Astrocyte (in vitro differentiated cells and primary cell): ENCODE measurements around the gene DIP2C. TPM values are rescaled to one million over a fixed set of nuclear protein-coding genes. Genes with fewer than 3 reads are reported as not detected.

Experiments used
- DNase-seq: peaks from one replicate; pipeline ENCODE4 v3.0.0-alpha.2; 2010; ENCODE audit warnings: low read depth
- FAIRE-seq: peaks from 2 replicates; lab custom pipeline; 2011; peaks lifted over from hg19 to GRCh38; lab: Jason Lieb, UNC
- H2AFZ ChIP-seq: 2 replicates; pipeline ENCODE4 v1.6.0; 2012; ENCODE audit warnings: low read depth, low read length, inconsistent platforms
- H3K27ac ChIP-seq: 2 replicates; pipeline ENCODE4 v1.5.1; 2011; ENCODE audit warnings: low read depth, low read length, inconsistent platforms
- H3K27me3 ChIP-seq: 2 replicates; pipeline ENCODE4 v1.6.0; 2011; ENCODE audit warnings: low read length, inconsistent platforms; ENCODE audit not compliant: insufficient read depth
- H3K36me3 ChIP-seq: 2 replicates; pipeline ENCODE4 v1.5.1; 2011; ENCODE audit warnings: low read length, inconsistent platforms; ENCODE audit not compliant: insufficient read depth
- H3K4me1 ChIP-seq: 2 replicates; pipeline ENCODE4 v1.5.1; 2011; ENCODE audit warnings: low read length, inconsistent platforms; ENCODE audit not compliant: insufficient read depth
- H3K4me2 ChIP-seq: 2 replicates; pipeline ENCODE4 v1.6.0; 2012; ENCODE audit warnings: low read length, inconsistent platforms
- H3K4me3 ChIP-seq: 2 replicates; pipeline ENCODE4 v1.5.1; 2011; ENCODE audit warnings: low read depth, mild to moderate bottlenecking, low read length, inconsistent platforms; ENCODE audit not compliant: insufficient read depth
- H3K79me2 ChIP-seq: 2 replicates; pipeline ENCODE4 v1.6.0; 2012; ENCODE audit warnings: mild to moderate bottlenecking, low read length, inconsistent platforms; ENCODE audit not compliant: insufficient read depth
- H3K9ac ChIP-seq: 2 replicates; pipeline ENCODE4 v1.6.0; 2012; ENCODE audit warnings: mild to moderate bottlenecking, low read length, inconsistent platforms
- H3K9me3 ChIP-seq: 2 replicates; pipeline ENCODE4 v1.5.1; 2012; ENCODE audit warnings: low read depth, mild to moderate bottlenecking, low read length, inconsistent platforms; ENCODE audit not compliant: insufficient read depth
- H4K20me1 ChIP-seq: 2 replicates; pipeline ENCODE4 v1.6.0; 2012; ENCODE audit warnings: low read length, inconsistent platforms; ENCODE audit not compliant: insufficient read depth
- H3K27ac Mint-ChIP-seq: one replicate; pipeline ENCODE4 v1.8.0; 2021; ENCODE audit warnings: mild to moderate bottlenecking, mixed read lengths; ENCODE audit not compliant: unreplicated experiment
- H3K27me3 Mint-ChIP-seq: one replicate; pipeline ENCODE4 v1.8.0; 2021; ENCODE audit warnings: low read depth, mixed read lengths; ENCODE audit not compliant: unreplicated experiment
- H3K36me3 Mint-ChIP-seq: one replicate; pipeline ENCODE4 v1.8.0; 2021; ENCODE audit warnings: low read depth, mixed read lengths; ENCODE audit not compliant: unreplicated experiment
- H3K4me1 Mint-ChIP-seq: one replicate; pipeline ENCODE4 v1.8.0; 2021; ENCODE audit warnings: low read depth, mixed read lengths; ENCODE audit not compliant: unreplicated experiment
- H3K4me3 Mint-ChIP-seq: one replicate; pipeline ENCODE4 v1.8.0; 2021; ENCODE audit warnings: mild to moderate bottlenecking, moderate library complexity, mixed read lengths; ENCODE audit not compliant: unreplicated experiment
- H3K9me3 Mint-ChIP-seq: one replicate; pipeline ENCODE4 v1.8.0; 2021; ENCODE audit warnings: mild to moderate bottlenecking, mixed read lengths; ENCODE audit not compliant: unreplicated experiment
- EZH2 ChIP-seq: IDR thresholded peaks from 2 replicates; pipeline ENCODE4 v1.6.1; 2012; ENCODE audit warnings: mild to moderate bottlenecking, low read length, inconsistent platforms; ENCODE audit not compliant: insufficient read depth
- total RNA-seq: library from RNA; stranded (reverse); gene quantifications from 2 replicates; pipeline ENCODE4 v1.2.1, GENCODE V29; 2021
- TF ChIP-seq, protein P1 (sequence below): IDR thresholded peaks from 2 replicates; pipeline ENCODE4 v1.5.1; 2011; ENCODE audit warnings: low read depth, mild to moderate bottlenecking, inconsistent platforms, low read length, moderate library complexity; ENCODE audit not compliant: insufficient read depth

The DIP2C gene
- total RNA-seq, 1 donor from 2014 or later: 27.3 TPM

DNA sequence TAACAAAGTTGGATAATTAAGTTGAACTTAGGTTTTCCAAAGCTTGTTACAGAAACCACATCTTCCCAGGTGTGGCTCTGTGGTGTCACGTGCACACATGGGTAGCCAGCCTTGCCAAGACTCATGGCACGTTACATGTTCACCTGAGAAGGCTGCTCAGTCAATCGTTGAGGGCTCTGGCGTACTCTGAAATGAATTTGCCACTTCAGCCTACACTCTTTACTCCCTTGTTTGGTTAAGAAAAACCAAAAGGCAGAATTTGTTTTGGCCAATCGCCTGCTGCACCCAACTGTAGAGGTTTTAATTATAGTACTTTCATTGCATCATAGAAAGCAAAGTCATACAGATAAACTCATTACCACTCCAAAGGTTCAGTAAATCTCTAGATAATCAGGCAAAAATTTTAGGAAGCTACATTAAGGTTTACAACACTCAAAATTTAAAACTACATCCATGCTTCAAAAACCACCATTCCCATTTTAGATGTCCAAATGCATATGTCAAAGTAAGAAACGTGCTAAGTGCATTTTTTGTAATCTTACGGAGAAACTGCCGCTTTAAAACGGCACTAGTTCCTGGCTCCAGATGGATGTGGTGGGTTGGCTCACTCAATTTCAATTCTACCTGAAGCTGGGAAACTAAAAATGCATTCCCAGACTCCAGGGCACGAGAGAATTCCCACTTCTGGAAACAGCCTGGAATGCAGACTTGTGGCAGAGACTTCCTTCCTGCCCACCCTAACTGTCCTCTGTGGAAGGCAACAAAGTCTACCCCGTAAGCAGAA, 88.4 kb downstream of the DIP2C start:
- H3K27ac Mint-ChIP-seq: peak overlapping the region; percentile 99
- H3K4me3 Mint-ChIP-seq: no peak overlapping the region
- FAIRE-seq: no peak

GRCh38 chr10:600234-600633, 89.2 kb downstream of the DIP2C start:
- FAIRE-seq (no peak), DNase-seq (no peak)
- H3K4me3 ChIP-seq: no peak overlapping the region
- H3K27ac ChIP-seq: peak overlapping the region; percentile 96
- TF ChIP-seq EZH2: no peak
- TF ChIP-seq, protein P1, sequence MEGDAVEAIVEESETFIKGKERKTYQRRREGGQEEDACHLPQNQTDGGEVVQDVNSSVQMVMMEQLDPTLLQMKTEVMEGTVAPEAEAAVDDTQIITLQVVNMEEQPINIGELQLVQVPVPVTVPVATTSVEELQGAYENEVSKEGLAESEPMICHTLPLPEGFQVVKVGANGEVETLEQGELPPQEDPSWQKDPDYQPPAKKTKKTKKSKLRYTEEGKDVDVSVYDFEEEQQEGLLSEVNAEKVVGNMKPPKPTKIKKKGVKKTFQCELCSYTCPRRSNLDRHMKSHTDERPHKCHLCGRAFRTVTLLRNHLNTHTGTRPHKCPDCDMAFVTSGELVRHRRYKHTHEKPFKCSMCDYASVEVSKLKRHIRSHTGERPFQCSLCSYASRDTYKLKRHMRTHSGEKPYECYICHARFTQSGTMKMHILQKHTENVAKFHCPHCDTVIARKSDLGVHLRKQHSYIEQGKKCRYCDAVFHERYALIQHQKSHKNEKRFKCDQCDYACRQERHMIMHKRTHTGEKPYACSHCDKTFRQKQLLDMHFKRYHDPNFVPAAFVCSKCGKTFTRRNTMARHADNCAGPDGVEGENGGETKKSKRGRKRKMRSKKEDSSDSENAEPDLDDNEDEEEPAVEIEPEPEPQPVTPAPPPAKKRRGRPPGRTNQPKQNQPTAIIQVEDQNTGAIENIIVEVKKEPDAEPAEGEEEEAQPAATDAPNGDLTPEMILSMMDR: no peak
- Mint-ChIP-seq H3K9me3 (no peaks in the 10 kb centered on the region), H3K4me3 (no peak overlapping the region), H3K36me3 (no peaks in the 10 kb centered on the region), H3K27ac (peak overlapping the region; percentile 99), H3K4me1 (peaks cover 71% of the 10 kb centered on the region), H3K27me3 (no peaks in the 10 kb centered on the region)
- peak overlapping the region; percentile 57 for H3K9ac ChIP-seq
- peaks cover 41% of the 10 kb centered on the region for H3K4me1 ChIP-seq
- no peaks in the 10 kb centered on the region for H3K27me3 ChIP-seq
- no peak overlapping the region for H2AFZ ChIP-seq
- peak overlapping the region; percentile 37 for H3K4me2 ChIP-seq
- H3K79me2 ChIP-seq: peaks cover 89% of the 10 kb centered on the region
- no peaks in the 10 kb centered on the region for H4K20me1 ChIP-seq
- no peaks in the 10 kb centered on the region for H3K9me3 ChIP-seq
- no peaks in the 10 kb centered on the region for H3K36me3 ChIP-seq

More for the DNA sequence above, 88.4 kb downstream of the DIP2C start:
- Histone ChIP-seq H3K27me3 (no peaks in the 10 kb centered on the region), H3K4me2 (peak overlapping the region; percentile 37), H3K27ac (peak overlapping the region; percentile 58), H3K9ac (peak overlapping the region; percentile 57), H3K79me2 (peaks cover 89% of the 10 kb centered on the region), H3K4me3 (no peak overlapping the region), H3K4me1 (peaks cover 41% of the 10 kb centered on the region), H2AFZ (no peak overlapping the region), H4K20me1 (no peaks in the 10 kb centered on the region), H3K36me3 (no peaks in the 10 kb centered on the region), H3K9me3 (no peaks in the 10 kb centered on the region)
- no peaks in the 10 kb centered on the region for H3K9me3 Mint-ChIP-seq
- H3K4me1 Mint-ChIP-seq: peaks cover 74% of the 10 kb centered on the region
- no peaks in the 10 kb centered on the region for H3K27me3 Mint-ChIP-seq
- H3K36me3 Mint-ChIP-seq: no peaks in the 10 kb centered on the region
- TF ChIP-seq, protein P1: no peak
- no peak for TF ChIP-seq EZH2
- peak; percentile 77 for DNase-seq

- peak overlapping the region; percentile 79 for H3K9ac ChIP-seq
- H3K9me3 ChIP-seq: no peaks in the 10 kb centered on the region
- H2AFZ ChIP-seq: no peak overlapping the region
- H3K4me1 Mint-ChIP-seq: peaks cover 69% of the 10 kb centered on the region
- H3K27me3 ChIP-seq: no peaks in the 10 kb centered on the region
- no peak overlapping the region for H3K4me3 Mint-ChIP-seq
- no peaks in the 10 kb centered on the region for H4K20me1 ChIP-seq
- H3K4me1 ChIP-seq: peaks cover 41% of the 10 kb centered on the region
- H3K79me2 ChIP-seq: peaks cover 89% of the 10 kb centered on the region
- TF ChIP-seq, protein P1: no peak
- TF ChIP-seq EZH2: no peak
- H3K4me2 ChIP-seq: peak overlapping the region; percentile 37
- H3K36me3 Mint-ChIP-seq: no peaks in the 10 kb centered on the region
- H3K36me3 ChIP-seq: no peaks in the 10 kb centered on the region
- H3K27ac ChIP-seq: peak overlapping the region; percentile 96
- H3K9me3 Mint-ChIP-seq: no peaks in the 10 kb centered on the region
- peak overlapping the region; percentile 99 for H3K27ac Mint-ChIP-seq
- no peak for FAIRE-seq
- DNase-seq: no peak
- no peak overlapping the region for H3K4me3 ChIP-seq
- no peaks in the 10 kb centered on the region for H3K27me3 Mint-ChIP-seq
These were observed 89.7 kb downstream of the DIP2C start for GRCh38 chr10:599767-600166.
